Adipocyte (in vitro differentiated cells): Measurements from ENCODE around the gene SLC20A1.

Source experiments
- DNase-seq: peaks from one replicate; pipeline ENCODE4 v3.0.0-alpha.2; 2015; ENCODE audit warnings: low read depth
- H3K27me3 ChIP-seq: replicated peaks from 2 replicates; pipeline ENCODE4 v1.7.0; 2013; ENCODE audit warnings: mild to moderate bottlenecking, low read length, moderate library complexity; ENCODE audit not compliant: control insufficient read depth, insufficient read depth
- H3K36me3 ChIP-seq: 2 replicates; pipeline ENCODE4 v1.7.0; 2013; ENCODE audit warnings: low read length, mild to moderate bottlenecking, moderate library complexity; ENCODE audit not compliant: control insufficient read depth, insufficient read depth, severe bottlenecking
- H3K4me1 ChIP-seq: 2 replicates; pipeline ENCODE4 v1.7.0; 2013; ENCODE audit warnings: mild to moderate bottlenecking, low read length, moderate library complexity; ENCODE audit not compliant: control insufficient read depth, insufficient read depth
- H3K4me3 ChIP-seq: 2 replicates; pipeline ENCODE4 v1.7.0; 2013; ENCODE audit warnings: mild to moderate bottlenecking, low read length, moderate library complexity
- H3K9ac ChIP-seq: 2 replicates; pipeline ENCODE4 v1.7.0; 2013; ENCODE audit warnings: mild to moderate bottlenecking, low read length, moderate library complexity
- H3K9me3 ChIP-seq: 2 replicates; pipeline ENCODE4 v1.7.0; 2013; ENCODE audit warnings: mild to moderate bottlenecking, low read length, moderate library complexity; ENCODE audit not compliant: control insufficient read depth

The SLC20A1 gene, protein sequence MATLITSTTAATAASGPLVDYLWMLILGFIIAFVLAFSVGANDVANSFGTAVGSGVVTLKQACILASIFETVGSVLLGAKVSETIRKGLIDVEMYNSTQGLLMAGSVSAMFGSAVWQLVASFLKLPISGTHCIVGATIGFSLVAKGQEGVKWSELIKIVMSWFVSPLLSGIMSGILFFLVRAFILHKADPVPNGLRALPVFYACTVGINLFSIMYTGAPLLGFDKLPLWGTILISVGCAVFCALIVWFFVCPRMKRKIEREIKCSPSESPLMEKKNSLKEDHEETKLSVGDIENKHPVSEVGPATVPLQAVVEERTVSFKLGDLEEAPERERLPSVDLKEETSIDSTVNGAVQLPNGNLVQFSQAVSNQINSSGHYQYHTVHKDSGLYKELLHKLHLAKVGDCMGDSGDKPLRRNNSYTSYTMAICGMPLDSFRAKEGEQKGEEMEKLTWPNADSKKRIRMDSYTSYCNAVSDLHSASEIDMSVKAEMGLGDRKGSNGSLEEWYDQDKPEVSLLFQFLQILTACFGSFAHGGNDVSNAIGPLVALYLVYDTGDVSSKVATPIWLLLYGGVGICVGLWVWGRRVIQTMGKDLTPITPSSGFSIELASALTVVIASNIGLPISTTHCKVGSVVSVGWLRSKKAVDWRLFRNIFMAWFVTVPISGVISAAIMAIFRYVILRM

DNA sequence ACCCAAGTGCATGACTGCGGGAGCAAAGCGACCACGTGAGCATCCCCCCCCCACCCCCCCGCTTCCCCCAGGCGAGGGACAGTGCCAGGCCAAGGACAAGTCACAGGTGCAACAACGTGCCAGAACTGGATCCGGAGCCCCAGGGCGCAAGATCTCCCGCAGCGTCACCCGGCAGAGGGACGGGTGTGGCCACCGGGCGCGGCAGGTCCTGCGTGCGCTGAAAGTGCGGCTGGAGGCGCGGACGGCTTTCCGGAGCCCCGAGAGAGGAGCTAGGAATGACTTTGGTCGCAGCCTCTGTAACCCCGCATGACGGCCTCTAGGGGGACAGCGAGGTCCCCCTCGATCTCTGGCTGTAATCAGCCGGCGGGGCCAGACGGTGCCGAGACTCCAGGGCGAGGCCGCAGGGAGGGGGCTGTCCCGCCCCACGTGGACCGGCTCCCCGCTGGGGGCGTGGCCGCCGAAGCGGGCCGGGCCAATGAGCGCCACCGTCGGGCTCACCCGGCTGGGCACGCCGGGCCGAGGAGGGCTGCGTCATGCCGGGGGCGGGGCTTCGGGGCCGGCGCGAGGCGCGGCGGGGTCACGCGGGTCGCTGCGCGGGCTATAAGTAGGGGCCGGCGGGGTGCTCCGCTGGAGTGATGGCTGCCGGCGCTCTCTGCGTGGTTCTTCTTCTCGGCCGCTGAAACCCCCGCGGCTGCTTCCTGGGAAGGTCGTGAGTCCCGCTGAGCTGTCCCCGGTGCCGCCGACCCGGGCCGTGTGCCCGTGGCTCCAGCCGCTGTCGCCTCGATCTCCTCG, at the start of gene SLC20A1:
Gene SLC20A1, plus strand, starts transcription at position 630 of the 792 bp plus-strand sequence. CDS start 890 bp downstream, outside the sequence.
- peak; percentile 98 for DNase-seq
- H3K9me3 ChIP-seq: no peaks in the 10 kb centered on the region
- H3K4me3 ChIP-seq: peak within 1 kb of the TSS; percentile 96
- H3K27me3 ChIP-seq: no peaks in the 10 kb centered on the region
- peak within 1 kb of the TSS; percentile 94 for H3K9ac ChIP-seq
- H3K36me3 ChIP-seq: peaks cover 27% of the 10 kb centered on the region
- H3K4me1 ChIP-seq: peaks cover 53% of the 10 kb centered on the region

DNA sequence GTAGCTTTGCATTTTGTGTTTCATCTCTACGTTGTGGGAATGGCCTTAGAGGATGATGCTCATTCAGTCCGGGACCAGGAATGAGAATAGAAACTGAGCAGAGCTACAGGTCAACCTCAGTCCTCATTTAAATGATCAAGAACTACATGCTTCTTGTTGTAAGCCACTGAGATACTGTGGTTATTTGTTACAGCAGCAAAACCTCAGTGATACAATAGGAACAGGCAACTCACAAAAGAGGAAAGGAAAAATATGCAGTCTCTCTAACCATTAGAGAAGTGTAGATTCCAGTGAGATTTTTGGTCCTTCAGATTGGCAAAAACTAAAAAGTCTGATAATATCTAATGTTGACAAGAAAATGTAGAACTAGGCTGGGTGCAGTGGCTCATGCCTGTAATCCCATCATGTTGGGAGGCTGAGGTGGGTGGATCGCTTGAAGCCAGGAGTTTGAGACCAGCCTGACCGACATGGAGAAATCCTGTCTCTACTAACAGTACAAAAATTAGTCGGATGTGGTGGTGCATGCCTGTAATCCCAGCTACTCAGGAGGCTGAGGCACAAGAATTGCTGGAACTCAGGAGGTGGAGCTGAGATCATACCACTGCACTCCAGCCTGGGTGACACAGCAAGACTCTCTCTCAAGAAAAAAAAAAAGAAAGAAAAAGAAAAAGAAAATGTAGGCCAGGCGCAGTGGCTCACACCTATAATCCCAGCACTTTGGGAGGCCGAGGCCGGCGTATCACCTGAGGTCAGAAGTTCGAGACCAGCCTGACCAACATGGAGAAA, 48.0 kb upstream of the SLC20A1 start:
- peaks cover 21% of the 10 kb centered on the region for H3K4me1 ChIP-seq
- DNase-seq: no peak
- no peak overlapping the region for H3K9ac ChIP-seq
- no peaks in the 10 kb centered on the region for H3K9me3 ChIP-seq
- no peak overlapping the region for H3K4me3 ChIP-seq
- no peaks in the 10 kb centered on the region for H3K27me3 ChIP-seq
- H3K36me3 ChIP-seq: no peaks in the 10 kb centered on the region

DNA sequence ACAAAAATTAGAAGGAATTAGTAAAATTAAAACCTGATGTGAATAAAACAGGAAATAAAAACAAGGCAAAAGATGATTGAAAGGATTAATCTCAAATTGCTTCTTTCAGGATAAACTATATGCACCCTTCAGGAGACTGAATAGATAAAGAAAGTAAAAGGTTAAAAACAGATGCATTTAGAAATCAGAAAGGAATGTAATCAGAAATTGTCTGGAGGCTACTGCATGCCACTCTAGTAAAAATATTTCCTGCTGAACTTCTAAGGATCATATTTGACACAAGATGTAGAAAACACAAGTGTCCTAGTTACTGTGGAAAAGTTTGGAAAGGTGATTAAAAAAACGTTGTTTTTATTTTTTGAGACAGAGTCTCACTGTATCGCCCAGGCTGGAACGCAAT, 45.1 kb upstream of the SLC20A1 start:
- Histone ChIP-seq H3K9ac (peak overlapping the region; percentile 83), H3K4me3 (peak overlapping the region; percentile 42)
- peak; percentile 30 for DNase-seq

DNA sequence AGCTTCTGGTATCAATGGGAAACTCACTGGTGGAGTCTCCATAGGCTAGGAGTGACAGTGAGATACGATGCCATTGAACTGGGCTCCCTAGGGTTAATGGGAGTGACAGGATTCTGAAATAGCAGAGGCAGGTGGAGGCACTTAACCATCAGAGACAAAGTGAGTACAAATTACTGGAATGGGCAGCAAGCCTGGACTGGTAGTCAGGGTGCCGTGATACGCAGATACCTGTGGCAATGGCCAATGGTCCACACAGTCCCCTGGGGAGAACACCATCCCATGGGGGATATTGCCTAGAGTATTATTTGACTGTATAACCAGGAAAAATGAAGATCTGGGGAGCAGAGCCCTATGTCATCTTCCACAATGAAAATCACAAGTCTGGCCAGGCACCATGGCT, 44.0 kb upstream of the SLC20A1 start:
- Histone ChIP-seq H3K27me3 (no peaks in the 10 kb centered on the region), H3K36me3 (no peaks in the 10 kb centered on the region), H3K9me3 (no peaks in the 10 kb centered on the region), H3K4me1 (peaks cover 21% of the 10 kb centered on the region), H3K9ac (no peak overlapping the region), H3K4me3 (no peak overlapping the region)
- no peak for DNase-seq

More for the DNA sequence above, 45.1 kb upstream of the SLC20A1 start:
- H3K27me3 ChIP-seq: no peaks in the 10 kb centered on the region
- H3K36me3 ChIP-seq: no peaks in the 10 kb centered on the region
- peaks cover 21% of the 10 kb centered on the region for H3K4me1 ChIP-seq
- no peaks in the 10 kb centered on the region for H3K9me3 ChIP-seq

DNA sequence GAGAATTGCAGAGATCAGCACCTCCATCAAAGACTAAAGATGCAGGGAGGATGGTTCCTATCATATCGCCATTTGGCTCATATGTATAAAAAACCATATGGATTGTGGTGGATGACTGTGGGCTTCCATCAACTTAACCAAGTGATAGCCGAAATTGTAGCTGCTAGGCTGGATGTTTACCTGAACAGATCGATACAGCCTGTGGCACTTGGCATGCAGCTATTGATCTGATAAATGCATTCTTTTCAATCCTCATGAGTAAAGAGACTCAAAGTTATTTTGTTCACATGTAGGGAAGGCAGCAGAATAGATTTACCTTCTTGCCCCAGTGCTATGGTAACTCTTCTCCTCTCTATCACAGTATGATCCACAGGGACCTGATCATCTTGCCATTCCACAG, 42.8 kb upstream of the SLC20A1 start:
- H3K9ac ChIP-seq: no peak overlapping the region
- H3K9me3 ChIP-seq: no peaks in the 10 kb centered on the region
- peaks cover 21% of the 10 kb centered on the region for H3K4me1 ChIP-seq
- DNase-seq: no peak
- H3K27me3 ChIP-seq: no peaks in the 10 kb centered on the region
- H3K36me3 ChIP-seq: no peaks in the 10 kb centered on the region
- H3K4me3 ChIP-seq: no peak overlapping the region

DNA sequence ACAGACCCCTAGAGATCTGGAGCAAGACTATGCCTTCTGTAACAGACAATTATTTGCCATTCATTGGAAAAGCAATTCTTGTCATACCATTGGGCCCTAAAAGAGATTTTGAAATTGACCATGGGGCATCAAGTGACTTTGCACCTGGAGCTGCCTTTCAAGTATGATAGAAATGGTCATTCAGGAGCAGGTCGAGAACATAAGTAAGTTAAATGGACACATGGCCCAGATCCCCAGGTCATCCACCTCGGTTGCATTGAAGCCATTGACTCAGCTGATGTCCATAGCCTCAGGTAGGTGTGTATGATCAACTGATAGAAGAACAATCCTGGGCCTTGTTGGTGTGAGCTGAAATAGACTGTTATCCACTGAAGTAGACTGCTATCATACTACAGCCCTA, 42.0 kb upstream of the SLC20A1 start:
- H3K36me3 ChIP-seq: no peaks in the 10 kb centered on the region
- DNase-seq: no peak
- H3K4me3 ChIP-seq: no peak overlapping the region
- H3K9ac ChIP-seq: no peak overlapping the region
- no peaks in the 10 kb centered on the region for H3K9me3 ChIP-seq
- no peaks in the 10 kb centered on the region for H3K27me3 ChIP-seq
- H3K4me1 ChIP-seq: peaks cover 21% of the 10 kb centered on the region

DNA sequence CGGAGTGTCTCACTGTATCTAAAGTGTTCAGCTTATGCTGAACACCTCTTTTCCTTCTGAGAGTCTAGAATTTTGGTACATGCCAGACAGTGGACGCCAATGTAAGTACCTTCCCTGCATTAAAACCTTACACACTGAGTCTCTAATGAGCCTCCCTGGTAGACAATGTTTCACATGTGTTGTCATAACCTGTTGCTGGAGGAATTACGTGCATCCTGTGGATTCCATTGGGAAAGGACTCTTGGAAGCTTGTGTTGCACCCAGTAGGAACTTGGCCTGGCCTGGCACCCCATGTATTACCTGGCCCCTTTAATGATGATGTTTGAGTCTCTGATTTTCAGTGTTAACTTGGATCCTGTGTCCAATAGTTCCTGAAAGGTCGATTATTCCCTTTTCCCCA, 40.8 kb upstream of the SLC20A1 start:
- H3K36me3 ChIP-seq: no peaks in the 10 kb centered on the region
- no peak overlapping the region for H3K4me3 ChIP-seq
- DNase-seq: no peak
- H3K27me3 ChIP-seq: no peaks in the 10 kb centered on the region
- no peak overlapping the region for H3K9ac ChIP-seq
- peaks cover 19% of the 10 kb centered on the region for H3K4me1 ChIP-seq
- H3K9me3 ChIP-seq: no peaks in the 10 kb centered on the region

DNA sequence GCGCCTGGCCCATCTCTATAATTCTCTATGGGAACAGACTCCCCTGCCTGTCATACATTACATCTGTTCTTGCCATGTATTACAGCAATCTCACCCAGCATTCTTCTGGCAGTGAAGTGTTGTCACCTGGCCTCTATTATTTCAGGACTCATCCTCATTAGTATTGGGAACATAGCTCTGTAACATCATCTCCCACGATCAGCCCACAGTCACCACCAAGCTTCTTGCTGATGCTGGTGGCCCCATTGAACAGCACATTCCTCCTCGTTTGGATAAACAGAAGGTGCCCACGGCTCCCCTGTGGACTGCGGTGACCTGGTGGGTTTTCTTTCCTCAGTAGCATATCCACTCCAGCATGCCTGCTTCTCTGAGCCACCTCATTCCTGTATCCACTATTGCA, 39.8 kb upstream of the SLC20A1 start:
- Histone ChIP-seq H3K4me1 (peaks cover 9% of the 10 kb centered on the region), H3K4me3 (no peak overlapping the region)
- no peak for DNase-seq

DNA sequence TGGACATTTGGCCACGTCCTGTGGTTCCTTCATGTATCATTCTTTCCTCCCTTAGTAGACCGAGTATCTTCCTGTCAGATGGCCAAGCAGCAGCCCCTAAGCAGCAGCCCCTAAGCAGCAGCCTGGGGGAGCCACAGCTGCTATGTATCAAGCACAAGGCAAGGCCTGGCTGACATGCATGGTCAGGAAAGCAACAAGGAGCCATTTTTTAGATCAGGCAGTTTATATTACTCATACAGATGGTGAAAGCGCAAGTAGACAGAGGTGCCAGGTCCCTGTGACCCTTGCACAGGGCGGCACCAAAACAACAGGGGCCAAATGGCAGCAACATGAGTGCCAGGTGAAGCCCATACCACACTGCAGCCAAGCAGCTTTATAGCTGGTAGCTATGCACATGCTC, 39.2 kb upstream of the SLC20A1 start:
- Histone ChIP-seq H3K9me3 (no peaks in the 10 kb centered on the region), H3K4me1 (peaks cover 3% of the 10 kb centered on the region), H3K9ac (no peak overlapping the region), H3K27me3 (no peaks in the 10 kb centered on the region), H3K36me3 (no peaks in the 10 kb centered on the region), H3K4me3 (no peak overlapping the region)
- DNase-seq: no peak

More for the DNA sequence above, 39.8 kb upstream of the SLC20A1 start:
- H3K27me3 ChIP-seq: no peaks in the 10 kb centered on the region
- H3K9ac ChIP-seq: no peak overlapping the region
- H3K9me3 ChIP-seq: no peaks in the 10 kb centered on the region
- no peaks in the 10 kb centered on the region for H3K36me3 ChIP-seq

DNA sequence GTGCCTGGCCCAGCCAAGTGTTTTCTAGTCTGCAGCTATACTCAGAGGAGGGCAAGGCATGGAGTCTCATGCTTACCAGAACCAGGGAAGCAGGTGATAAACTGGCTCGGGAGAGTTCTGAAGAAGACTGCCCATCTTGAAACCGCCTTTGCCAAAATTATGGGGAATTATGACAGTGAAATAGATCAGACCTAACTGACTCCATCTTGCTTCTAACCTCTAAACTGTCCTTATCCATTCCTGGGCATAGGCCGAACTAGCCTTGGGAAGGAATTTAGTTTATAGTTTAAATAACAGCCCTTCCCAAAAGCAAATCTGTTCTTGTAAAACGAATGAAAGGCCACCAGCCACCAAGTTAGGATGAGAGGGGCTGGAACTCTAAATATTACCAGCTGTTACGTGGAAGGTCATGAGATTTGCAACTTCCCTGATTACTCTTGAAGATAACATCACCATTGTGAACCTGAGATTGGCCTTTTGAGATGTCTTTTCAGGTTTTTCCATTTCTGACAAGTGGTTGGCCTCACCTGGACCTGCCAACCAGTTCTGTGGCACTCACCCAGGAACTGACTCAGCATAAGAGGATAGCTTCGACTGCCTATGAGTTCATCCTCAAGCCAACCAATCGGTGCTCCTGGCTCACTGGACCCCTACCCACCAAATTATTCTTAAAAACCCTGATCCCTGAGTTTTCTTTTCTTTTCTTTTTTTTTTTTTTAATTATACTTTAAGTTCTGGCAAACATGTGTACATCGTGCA, 37.9 kb upstream of the SLC20A1 start:
- Histone ChIP-seq H3K27me3 (no peaks in the 10 kb centered on the region), H3K4me3 (no peak overlapping the region), H3K4me1 (no peaks in the 10 kb centered on the region), H3K9me3 (no peaks in the 10 kb centered on the region), H3K9ac (no peak overlapping the region), H3K36me3 (no peaks in the 10 kb centered on the region)
- no peak for DNase-seq
